Muscle layer of duodenum (tissue), 2 donors: ENCODE results near the gene METTL25.

Source experiments
- H3K27ac ChIP-seq: one replicate; pipeline ENCODE4 v1.7.0; 2013; ENCODE audit warnings: mild to moderate bottlenecking, low read length
- H3K27me3 ChIP-seq: one replicate; pipeline ENCODE4 v1.7.0; 2013; ENCODE audit warnings: low read depth, mild to moderate bottlenecking, control low read depth, low read length
- H3K36me3 ChIP-seq, 2 donors: one replicate each; pipeline ENCODE4 v1.7.0; 2013; ENCODE audit warnings: low read length in 2 of 2, control low read depth in 1 of 2, mild to moderate bottlenecking in 1 of 2; ENCODE audit not compliant: insufficient read depth in 2 of 2, control insufficient read depth in 1 of 2
- H3K4me1 ChIP-seq, 2 donors: one replicate each; pipeline ENCODE4 v1.7.0; 2013; ENCODE audit warnings: low read length in 2 of 2, mild to moderate bottlenecking in 2 of 2, control low read depth in 1 of 2, moderate library complexity in 1 of 2; ENCODE audit not compliant: insufficient read depth in 2 of 2, control insufficient read depth in 1 of 2
- H3K4me3 ChIP-seq, 2 donors: one replicate each; pipeline ENCODE4 v1.7.0; 2013; ENCODE audit warnings: low read length in 2 of 2, low read depth in 1 of 2, mild to moderate bottlenecking in 1 of 2
- H3K9me3 ChIP-seq, 2 donors: one replicate each; pipeline ENCODE4 v1.7.0; 2013; ENCODE audit warnings: low read length in 2 of 2, control low read depth in 1 of 2, mild to moderate bottlenecking in 1 of 2; ENCODE audit not compliant: control insufficient read depth in 1 of 2
- donor health status: healthy.

Gene METTL25

DNA sequence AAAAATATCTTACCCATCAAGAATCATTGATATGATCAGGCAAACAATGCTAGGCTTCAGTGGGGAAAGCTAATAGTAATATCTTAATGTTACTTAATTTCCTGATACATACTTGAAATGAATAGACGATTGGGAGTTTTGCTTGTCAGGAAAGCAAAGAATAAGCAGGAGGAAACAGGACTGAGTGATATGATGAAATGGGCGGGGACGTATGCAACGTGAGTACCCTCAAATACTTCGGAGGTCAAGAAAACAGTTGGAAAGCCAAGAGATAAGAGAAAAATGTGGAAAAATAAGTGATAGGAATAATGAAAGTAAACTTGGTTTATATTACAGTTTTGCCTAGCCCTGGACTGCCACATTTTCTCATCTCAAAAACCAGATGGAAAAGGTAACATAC lies 49.2 kb downstream of the METTL25 start:
- H3K27ac ChIP-seq = no peak overlapping the region

DNA sequence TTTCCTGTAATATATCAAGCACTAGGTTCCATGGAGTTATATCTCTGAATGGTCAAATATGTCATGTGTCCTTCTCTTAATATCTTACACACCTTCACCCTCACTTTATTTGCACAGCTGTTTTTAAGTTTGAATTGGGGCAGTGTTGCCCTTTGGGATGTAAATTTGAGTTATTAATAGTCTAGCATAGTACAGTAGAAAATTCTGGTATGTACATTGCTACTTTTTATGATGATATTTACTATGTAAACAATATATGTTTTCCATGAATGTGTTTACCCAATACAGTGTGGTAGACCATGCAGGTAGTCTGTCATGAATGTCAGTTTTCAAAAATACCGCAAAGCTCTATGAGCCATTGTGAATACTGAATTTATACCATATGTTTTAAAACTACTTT lies 50.5 kb downstream of the METTL25 start:
- Histone ChIP-seq H3K4me3 (no peak overlapping the region), H3K27me3 (no peaks in the 10 kb centered on the region), H3K9me3 (no peaks in the 10 kb centered on the region), H3K4me1 (no peaks in the 10 kb centered on the region), H3K36me3 (peaks cover 0 to 9% of the 10 kb centered on the region in 2 donors), H3K27ac (no peak overlapping the region)

More for the DNA sequence above, 49.2 kb downstream of the METTL25 start:
- no peaks in the 10 kb centered on the region for H3K9me3 ChIP-seq
- peaks cover 0 to 9% of the 10 kb centered on the region in 2 donors for H3K36me3 ChIP-seq
- no peaks in the 10 kb centered on the region for H3K4me1 ChIP-seq
- no peak overlapping the region for H3K4me3 ChIP-seq
- H3K27me3 ChIP-seq = no peaks in the 10 kb centered on the region

DNA sequence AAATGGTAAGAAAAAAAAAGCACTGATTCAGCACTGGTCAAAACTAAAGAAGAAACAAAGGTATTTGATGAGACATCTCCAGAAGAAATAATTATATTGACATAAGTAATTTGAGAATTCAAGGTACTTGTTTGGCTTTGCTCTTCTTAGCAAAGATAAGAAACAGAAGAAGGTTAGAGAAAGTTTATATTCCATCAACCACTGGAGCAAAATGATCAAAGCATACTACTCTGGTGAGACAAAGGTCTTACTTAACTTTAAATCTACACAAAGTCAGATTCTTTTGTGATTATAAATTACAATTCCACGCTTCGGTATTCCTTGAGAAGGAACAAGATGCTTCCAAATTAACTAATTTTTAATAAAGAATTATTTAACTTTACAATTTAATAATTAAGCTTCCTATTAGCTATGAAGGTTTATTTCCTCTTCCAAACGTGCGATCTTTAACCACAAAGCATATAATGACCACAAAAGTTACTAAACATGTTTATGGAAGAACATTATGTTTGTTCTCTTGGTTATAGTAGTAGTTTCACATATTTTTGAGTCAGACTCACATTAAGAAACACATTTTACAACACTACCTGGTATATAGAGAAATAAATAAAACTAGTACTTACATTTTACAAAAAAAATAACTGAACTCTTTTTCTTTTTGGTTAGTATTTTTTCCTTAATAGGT lies 53.4 kb downstream of the METTL25 start:
- Histone ChIP-seq H3K9me3 (no peaks in the 10 kb centered on the region), H3K4me1 (no peaks in the 10 kb centered on the region), H3K27ac (no peak overlapping the region)

DNA sequence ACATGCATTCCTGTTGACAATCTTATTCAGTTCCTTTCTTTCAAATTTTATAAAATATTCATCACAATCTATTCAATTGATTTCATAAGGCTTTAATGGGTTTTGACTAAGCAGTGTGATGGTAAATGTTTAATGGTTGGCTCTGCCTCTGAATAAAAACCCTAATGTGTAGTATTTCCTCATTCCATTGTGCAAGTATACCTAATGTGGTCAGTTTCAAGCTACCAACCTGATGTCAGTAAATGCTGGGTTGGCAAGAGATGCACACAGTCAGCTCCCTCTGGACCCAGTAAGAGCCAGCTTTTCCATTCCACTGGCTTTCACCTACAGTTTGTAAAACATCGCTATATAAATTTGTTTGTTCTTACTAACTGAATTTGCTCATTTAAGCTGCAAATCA lies 53.9 kb downstream of the METTL25 start:
- H3K9me3 ChIP-seq = no peaks in the 10 kb centered on the region
- H3K36me3 ChIP-seq = peaks cover 0 to 14% of the 10 kb centered on the region in 2 donors
- no peaks in the 10 kb centered on the region for H3K4me1 ChIP-seq
- no peaks in the 10 kb centered on the region for H3K27me3 ChIP-seq
- no peak overlapping the region for H3K27ac ChIP-seq
- no peak overlapping the region for H3K4me3 ChIP-seq

More for the DNA sequence above, 53.4 kb downstream of the METTL25 start:
- Histone ChIP-seq H3K27me3 (no peaks in the 10 kb centered on the region), H3K4me3 (no peak overlapping the region), H3K36me3 (peaks cover 0 to 14% of the 10 kb centered on the region in 2 donors)

DNA sequence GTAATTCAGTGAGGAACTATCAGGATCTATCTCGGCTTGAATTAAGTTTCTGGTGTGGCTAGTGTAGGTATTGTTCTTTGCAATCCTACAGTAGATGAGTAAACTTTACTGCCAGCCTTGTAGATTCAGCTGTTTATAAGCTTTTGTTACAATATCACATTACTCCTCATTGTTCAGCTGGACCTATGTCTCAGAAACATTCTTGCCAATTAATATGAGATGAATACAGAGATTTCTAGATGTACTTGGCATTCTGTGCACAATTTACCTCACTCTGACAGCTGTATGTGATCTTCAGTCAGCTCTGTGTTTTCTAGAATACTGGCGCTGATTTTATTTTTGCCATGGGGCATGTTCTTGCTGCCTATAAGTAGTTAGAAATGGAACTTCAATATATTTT lies 55.7 kb downstream of the METTL25 start:
- H3K9me3 ChIP-seq = no peaks in the 10 kb centered on the region
- H3K27ac ChIP-seq = no peak overlapping the region
- no peak overlapping the region for H3K4me3 ChIP-seq

DNA sequence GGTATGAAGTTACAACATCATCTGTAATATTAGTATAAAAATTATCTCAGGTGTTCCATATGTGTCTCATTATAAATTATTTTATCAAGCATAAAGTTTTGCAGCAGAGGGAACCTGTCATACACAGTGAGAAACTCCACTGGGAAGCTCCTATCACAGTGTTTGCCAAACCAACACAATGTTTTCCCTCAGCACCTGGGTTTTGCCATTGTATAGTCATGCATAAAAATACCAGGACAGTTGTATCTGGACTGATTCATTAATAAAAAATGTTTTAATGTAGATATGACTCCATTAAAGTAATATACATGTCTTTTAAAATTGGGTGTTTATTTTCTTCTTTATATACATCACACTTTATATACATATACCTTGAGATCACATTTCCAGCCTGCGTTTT lies 56.6 kb downstream of the METTL25 start:
- peaks cover 0 to 9% of the 10 kb centered on the region in 2 donors for H3K36me3 ChIP-seq
- H3K4me1 ChIP-seq = no peaks in the 10 kb centered on the region
- H3K27ac ChIP-seq = no peak overlapping the region
- no peaks in the 10 kb centered on the region for H3K9me3 ChIP-seq
- H3K27me3 ChIP-seq = no peaks in the 10 kb centered on the region
- no peak overlapping the region for H3K4me3 ChIP-seq

More for the DNA sequence above, 55.7 kb downstream of the METTL25 start:
- Histone ChIP-seq H3K4me1 (no peaks in the 10 kb centered on the region), H3K36me3 (peaks cover 0 to 8% of the 10 kb centered on the region in 2 donors), H3K27me3 (no peaks in the 10 kb centered on the region)

DNA sequence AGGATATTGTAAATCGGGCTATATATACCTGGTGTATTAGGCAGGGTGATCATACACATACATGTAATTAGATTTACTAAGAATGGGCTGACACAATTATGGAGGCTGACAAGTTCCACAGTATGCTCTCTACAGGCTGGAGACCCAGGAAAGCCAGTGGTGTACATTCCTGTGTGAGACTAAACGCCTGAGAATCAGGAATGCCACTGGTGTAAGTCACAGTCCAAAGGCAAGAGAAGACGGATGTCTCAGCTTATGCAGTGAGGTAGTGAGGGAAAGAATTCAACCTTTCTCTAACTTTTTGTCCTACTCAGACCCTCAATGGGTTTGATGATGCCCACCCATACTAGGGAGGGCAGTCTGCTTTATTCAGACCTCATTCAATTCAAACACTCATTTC lies 57.1 kb downstream of the METTL25 start:
- H3K36me3 ChIP-seq = peaks cover 0 to 9% of the 10 kb centered on the region in 2 donors
- H3K4me1 ChIP-seq = no peaks in the 10 kb centered on the region
- H3K4me3 ChIP-seq = no peak overlapping the region
- no peak overlapping the region for H3K27ac ChIP-seq
- H3K9me3 ChIP-seq = no peaks in the 10 kb centered on the region
- H3K27me3 ChIP-seq = no peaks in the 10 kb centered on the region

DNA sequence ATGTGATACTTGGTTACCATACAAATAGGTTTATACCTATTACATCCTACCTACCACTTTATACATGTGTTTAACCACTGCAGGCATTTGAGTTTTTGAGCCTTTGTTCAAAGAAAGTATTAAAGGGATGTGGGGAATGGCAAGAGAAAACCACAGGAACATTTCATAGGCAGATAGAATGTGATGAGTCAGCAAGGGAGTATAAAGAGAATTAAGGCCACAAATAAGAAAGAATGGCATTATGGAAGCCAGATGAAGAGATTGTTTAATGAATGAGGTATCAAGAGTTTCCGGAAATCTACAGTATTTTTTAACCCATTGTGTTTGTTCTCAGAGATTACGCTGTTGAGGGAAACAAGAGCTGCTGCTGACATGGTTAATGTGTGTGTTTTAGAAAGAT lies 66.9 kb downstream of the METTL25 start:
- no peaks in the 10 kb centered on the region for H3K4me1 ChIP-seq
- no peaks in the 10 kb centered on the region for H3K27me3 ChIP-seq
- H3K4me3 ChIP-seq = no peak overlapping the region
- H3K9me3 ChIP-seq = no peaks in the 10 kb centered on the region
- no peaks in the 10 kb centered on the region for H3K36me3 ChIP-seq
- no peak overlapping the region for H3K27ac ChIP-seq

DNA sequence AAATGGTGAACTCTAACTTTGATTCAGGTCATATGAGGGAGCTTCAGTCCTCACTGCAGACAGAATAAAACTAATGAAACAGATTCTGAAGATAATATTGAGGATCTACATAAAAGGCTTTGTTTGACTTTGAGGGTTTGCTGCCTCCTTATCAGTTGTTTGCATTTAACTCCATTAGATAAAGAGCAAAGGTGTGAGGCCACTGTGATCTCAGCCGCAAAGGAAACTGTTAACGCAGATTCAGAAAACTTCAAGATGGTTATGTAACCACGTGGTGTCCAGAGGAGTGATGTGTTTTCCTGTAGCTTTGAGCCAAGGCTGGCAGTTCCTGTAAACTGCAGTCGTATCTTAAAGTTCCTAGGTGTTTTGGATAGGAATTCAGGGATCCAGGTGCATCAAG lies 67.8 kb downstream of the METTL25 start:
- Histone ChIP-seq H3K27me3 (no peaks in the 10 kb centered on the region), H3K9me3 (no peaks in the 10 kb centered on the region), H3K36me3 (no peaks in the 10 kb centered on the region), H3K4me1 (no peaks in the 10 kb centered on the region), H3K4me3 (no peak overlapping the region), H3K27ac (no peak overlapping the region)

DNA sequence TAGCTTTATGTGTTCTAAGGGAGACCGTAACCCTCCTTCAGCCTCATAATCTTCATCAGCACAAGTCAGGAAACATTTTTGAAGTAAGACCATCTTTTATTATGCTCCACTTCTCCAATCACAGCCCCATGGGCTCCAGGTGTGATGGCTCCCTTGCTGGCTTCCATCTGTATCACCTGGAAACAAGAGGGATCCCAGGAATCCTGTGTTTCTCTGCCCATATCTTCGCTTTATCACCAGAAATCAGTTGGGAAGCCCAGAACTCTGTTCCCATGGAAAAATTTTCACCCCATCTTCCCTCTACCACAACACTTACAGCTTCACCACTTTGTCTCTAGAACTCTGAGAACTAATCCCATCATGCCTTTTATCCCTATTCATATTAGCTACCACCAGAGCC lies 68.3 kb downstream of the METTL25 start:
- Histone ChIP-seq H3K4me1 (no peaks in the 10 kb centered on the region), H3K27ac (no peak overlapping the region), H3K36me3 (no peaks in the 10 kb centered on the region), H3K27me3 (no peaks in the 10 kb centered on the region), H3K4me3 (no peak overlapping the region), H3K9me3 (no peaks in the 10 kb centered on the region)

DNA sequence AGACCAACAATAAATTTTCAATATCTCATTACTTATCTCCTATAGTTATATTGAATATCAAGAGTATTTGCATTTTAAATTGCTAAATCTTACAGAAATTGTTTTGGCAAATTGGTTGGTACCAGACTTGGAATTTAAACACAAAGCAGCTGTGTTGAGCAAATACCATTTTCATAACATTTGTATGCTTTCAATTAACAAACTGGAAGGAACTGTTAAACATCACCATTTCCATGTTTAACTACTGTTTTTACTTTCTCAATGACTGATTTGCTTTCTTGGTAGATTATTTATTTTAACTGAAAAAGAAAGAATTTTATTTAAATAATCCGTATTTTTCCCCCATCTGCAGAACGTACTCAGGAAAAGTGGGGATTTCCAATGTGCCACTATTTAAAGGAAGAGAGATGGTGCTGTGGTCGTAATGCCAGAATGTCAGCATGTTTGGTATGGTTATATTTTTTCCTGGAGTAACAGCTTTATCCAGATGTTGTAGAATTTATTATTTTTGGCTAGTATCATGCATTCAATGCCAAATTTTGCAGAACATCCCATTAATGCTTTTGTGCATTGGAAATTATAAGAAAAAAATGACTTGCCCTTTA lies 72.3 kb downstream of the METTL25 start:
- Histone ChIP-seq H3K27ac (no peak overlapping the region), H3K9me3 (no peaks in the 10 kb centered on the region), H3K27me3 (no peaks in the 10 kb centered on the region), H3K4me1 (no peaks in the 10 kb centered on the region), H3K4me3 (no peak overlapping the region), H3K36me3 (no peaks in the 10 kb centered on the region)
